ENCODE measurements around the gene EP400.

- TF ChIP-seq CTCF (IDR thresholded peaks at IDR 0.05; ENCODE audit: low read depth, low read length) (no peak), POLR2A (IDR thresholded peaks at IDR 0.05; ENCODE audit: extremely low read depth, insufficient read length) (no peak), MAX (IDR thresholded peaks at IDR 0.05; ENCODE audit: low read depth, low read length) (no peak), MYC (IDR thresholded peaks at IDR 0.05; ENCODE audit: low read depth, low read length) (no peak)
Observed at GRCh38 chr12:132064631-132065030, 114.9 kb downstream of the EP400 start.

Measured in NB4 (cell line).